GM19351 (cell line): Measurements from ENCODE around the gene CDC25B.
"Not testable (repeated sequence)": the region's sequence is repeated elsewhere in the genome, so short reads cannot be mapped to it uniquely, and the experiment has no call there.

Experiments
- ATAC-seq: cut with Tn5 transposase; IDR thresholded peaks from one replicate; pipeline ENCODE4 v1.9.1; 2021; ENCODE audit warnings: mild to moderate bottlenecking, moderate library complexity; ENCODE audit not compliant: unreplicated experiment

The CDC25B gene

GRCh38 chr20:3821996-3822395 is 25.9 kb downstream of the CDC25B start:
- no peak for ATAC-seq

- ATAC-seq = no peak
Measured at GRCh38 chr20:3823881-3824280, 27.8 kb downstream of the CDC25B start.

GRCh38 chr20:3825526-3825925 is 29.4 kb downstream of the CDC25B start:
- no peak for ATAC-seq

- no peak for ATAC-seq
Measured at GRCh38 chr20:3826420-3826819, 30.3 kb downstream of the CDC25B start.

- ATAC-seq = no peak
Measured at GRCh38 chr20:3828798-3829197, 32.7 kb downstream of the CDC25B start.

- ATAC-seq = not testable (repeated sequence)
Measured at GRCh38 chr20:3829891-3830290, 33.8 kb downstream of the CDC25B start.

GRCh38 chr20:3836132-3836531 is 40.0 kb downstream of the CDC25B start:
- ATAC-seq = no peak

GRCh38 chr20:3839328-3839727 is 43.2 kb downstream of the CDC25B start:
- ATAC-seq = no peak

GRCh38 chr20:3840201-3840600 is 44.1 kb downstream of the CDC25B start:
- not testable (repeated sequence) for ATAC-seq

GRCh38 chr20:3842348-3842930 is 46.3 kb downstream of the CDC25B start:
- ATAC-seq = no peak

- no peak for ATAC-seq
Measured at GRCh38 chr20:3843490-3843889, 47.4 kb downstream of the CDC25B start.

- not testable (repeated sequence) for ATAC-seq
Measured at GRCh38 chr20:3843990-3844619, 48.0 kb downstream of the CDC25B start.

GRCh38 chr20:3846378-3846739 is 50.2 kb downstream of the CDC25B start:
- ATAC-seq = no peak

- peak; percentile 88 for ATAC-seq
Measured at GRCh38 chr20:3846740-3847428, 50.8 kb downstream of the CDC25B start, which contains the start of gene MAVS. Gene MAVS, plus strand, starts transcription at chr20:3846834. Its CDS starts 7,791 bp downstream, at chr20:3854625.

GRCh38 chr20:3847429-3847940 is 51.4 kb downstream of the CDC25B start:
- ATAC-seq = no peak

- no peak for ATAC-seq
Measured at GRCh38 chr20:3848565-3848964, 52.5 kb downstream of the CDC25B start.

- no peak for ATAC-seq
Measured at GRCh38 chr20:3854462-3854871, 58.4 kb downstream of the CDC25B start.
